Superior temporal gyrus (tissue), 1 donor: ENCODE data around the gene ATXN1.
"Not testable (repeated sequence)": the region's sequence is repeated elsewhere in the genome, so short reads cannot be mapped to it uniquely, and the experiment has no call there.

Source experiments
- DNase-seq: peaks from one replicate; pipeline ENCODE4 v3.0.0-alpha.2; 2016; ENCODE audit errors: extremely low spot score

The ATXN1 gene

GRCh38 chr6:16644540-16645250 is 116.6 kb downstream of the ATXN1 start:
- no peak for DNase-seq

- DNase-seq = peak; percentile 61
These were observed 121.4 kb downstream of the ATXN1 start for GRCh38 chr6:16639684-16640480.

- DNase-seq = no peak
These were observed 123.6 kb downstream of the ATXN1 start for GRCh38 chr6:16637635-16638034.

- no peak for DNase-seq
These were observed 125.3 kb downstream of the ATXN1 start for GRCh38 chr6:16635810-16636602.

- peak; percentile 38 for DNase-seq
These were observed 125.9 kb downstream of the ATXN1 start for GRCh38 chr6:16635291-16635809.

GRCh38 chr6:16634855-16635254 is 126.4 kb downstream of the ATXN1 start:
- no peak for DNase-seq

GRCh38 chr6:16633961-16634360 is 127.3 kb downstream of the ATXN1 start:
- DNase-seq = no peak

- no peak for DNase-seq
These were observed 127.8 kb downstream of the ATXN1 start for GRCh38 chr6:16633465-16633864.

- no peak for DNase-seq
These were observed 129.2 kb downstream of the ATXN1 start for GRCh38 chr6:16632101-16632500.

GRCh38 chr6:16630026-16630643 is 131.1 kb downstream of the ATXN1 start:
- no peak for DNase-seq

GRCh38 chr6:16628580-16628979 is 132.7 kb downstream of the ATXN1 start:
- not testable (repeated sequence) for DNase-seq

GRCh38 chr6:16626650-16627049 is 134.6 kb downstream of the ATXN1 start:
- DNase-seq = no peak

- DNase-seq = peak; percentile 51
These were observed 135.7 kb downstream of the ATXN1 start for GRCh38 chr6:16625291-16626265.

GRCh38 chr6:16624636-16625290 is 136.5 kb downstream of the ATXN1 start:
- DNase-seq = no peak

GRCh38 chr6:16623731-16624130 is 137.5 kb downstream of the ATXN1 start:
- no peak for DNase-seq

- no peak for DNase-seq
These were observed 138.1 kb downstream of the ATXN1 start for GRCh38 chr6:16623029-16623653.

GRCh38 chr6:16622193-16622592 is 139.1 kb downstream of the ATXN1 start:
- no peak for DNase-seq

- no peak for DNase-seq
These were observed 140.3 kb downstream of the ATXN1 start for GRCh38 chr6:16621002-16621401.

GRCh38 chr6:16619777-16620176 is 141.5 kb downstream of the ATXN1 start:
- no peak for DNase-seq
